Endothelial cell of umbilical vein (primary cell): Measurements from ENCODE around the gene TLE1.
"Not testable (repeated sequence)": the region's sequence is repeated elsewhere in the genome, so short reads cannot be mapped to it uniquely, and the experiment has no call there.

ENCODE experiments used
- CTCF ChIP-seq, 2 donors: IDR thresholded peaks; 1 replicate in 1 of 2; 2 replicates in 1 of 2; pipeline ENCODE4 v1.5.1; 2011; ENCODE audit warnings: low read length in 2 of 2, mild to moderate bottlenecking in 2 of 2, moderate library complexity in 2 of 2, control low read depth in 1 of 2, inconsistent platforms in 1 of 2, low read depth in 1 of 2; ENCODE audit not compliant: insufficient read depth in 1 of 2; ENCODE audit errors: extremely low read depth in 1 of 2
- EZH2 ChIP-seq: IDR thresholded peaks from 2 replicates; pipeline ENCODE4 v1.6.1; 2012; ENCODE audit warnings: borderline replicate concordance, low read depth, mild to moderate bottlenecking, moderate library complexity, low read length, inconsistent platforms; ENCODE audit not compliant: severe bottlenecking
- JUN ChIP-seq: IDR thresholded peaks from 2 replicates; pipeline ENCODE4 v1.6.1; 2011; ENCODE audit warnings: borderline replicate concordance, low read depth; ENCODE audit not compliant: insufficient read length, insufficient read depth
- MYC ChIP-seq: IDR thresholded peaks from one replicate; pipeline ENCODE4 v1.6.1; 2011; ENCODE audit warnings: mild to moderate bottlenecking, low read depth, low read length
- POLR2A ChIP-seq: IDR thresholded peaks from 2 replicates; pipeline ENCODE4 v1.6.1; 2012; ENCODE audit warnings: low read depth, mild to moderate bottlenecking, control low read depth, low read length
- POLR2AphosphoS5 ChIP-seq: IDR thresholded peaks from 2 replicates; pipeline ENCODE4 v1.6.1; 2012; ENCODE audit warnings: low read depth, mild to moderate bottlenecking, control low read depth, low read length, moderate library complexity; ENCODE audit not compliant: insufficient read depth

- not testable (repeated sequence) for TF ChIP-seq CTCF (IDR thresholded peaks at IDR 0.05; ENCODE audit: extremely low read depth in 1 of 2, insufficient read depth in 1 of 2, low read depth in 1 of 2, low read length in 2 of 2); POLR2AphosphoS5; POLR2A; MYC; EZH2; JUN
Observed at GRCh38 chr9:81644513-81644912, 44.8 kb downstream of the TLE1 start.
